HUES6 (cell line): ENCODE results near the gene TSC2.
"Not testable (repeated sequence)": the region's sequence is repeated elsewhere in the genome, so short reads cannot be mapped to it uniquely, and the experiment has no call there.

ENCODE experiments used
- H3K27ac ChIP-seq: 2 replicates; pipeline ENCODE4 v1.7.0; 2013; ENCODE audit warnings: low read depth, mild to moderate bottlenecking, low read length, inconsistent platforms
- H3K27me3 ChIP-seq: 2 replicates; pipeline ENCODE4 v1.6.1; 2013; ENCODE audit warnings: low read length; ENCODE audit not compliant: control insufficient read depth, insufficient read depth
- H3K36me3 ChIP-seq: 2 replicates; pipeline ENCODE4 v1.6.1; 2013; ENCODE audit warnings: low read length; ENCODE audit not compliant: control insufficient read depth, insufficient read depth
- H3K4me1 ChIP-seq: 2 replicates; pipeline ENCODE4 v1.6.1; 2013; ENCODE audit warnings: low read length; ENCODE audit not compliant: control insufficient read depth, insufficient read depth
- H3K4me3 ChIP-seq: 2 replicates; pipeline ENCODE4 v1.5.1; 2013; ENCODE audit warnings: low read depth, low read length
- H3K9ac ChIP-seq: one replicate; pipeline ENCODE4 v1.6.1; 2013; ENCODE audit warnings: mild to moderate bottlenecking, low read length
- H3K9me3 ChIP-seq: 2 replicates; pipeline ENCODE4 v1.6.1; 2013; ENCODE audit warnings: low read depth, low read length; ENCODE audit not compliant: control insufficient read depth, insufficient read depth

The TSC2 gene

DNA sequence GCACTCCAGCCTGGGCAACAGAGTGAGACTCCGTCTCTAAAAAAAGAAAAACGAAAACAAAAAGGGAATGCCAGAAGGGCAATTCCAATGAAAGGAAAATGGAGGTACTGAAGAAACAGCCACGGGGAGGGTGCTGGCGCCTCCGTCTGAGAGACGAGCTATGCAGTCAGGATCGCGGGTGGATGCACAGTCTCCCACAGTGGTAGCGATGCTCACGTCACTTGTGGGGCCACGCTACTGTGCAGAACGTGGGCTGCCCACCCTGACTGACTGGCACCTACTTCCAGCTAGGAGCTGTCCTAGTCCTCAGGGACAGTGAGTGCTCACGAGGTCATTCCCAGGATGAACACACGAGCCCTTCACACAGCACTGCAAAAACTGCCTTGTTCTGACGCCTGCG is 53.8 kb downstream of the TSC2 start:
- H3K4me3 ChIP-seq, H3K4me1 ChIP-seq, H3K27ac ChIP-seq, H3K27me3 ChIP-seq, H3K9me3 ChIP-seq, H3K9ac ChIP-seq: not testable (repeated sequence)
- H3K36me3 ChIP-seq, result peaks cover 50% of the 10 kb centered on the region

DNA sequence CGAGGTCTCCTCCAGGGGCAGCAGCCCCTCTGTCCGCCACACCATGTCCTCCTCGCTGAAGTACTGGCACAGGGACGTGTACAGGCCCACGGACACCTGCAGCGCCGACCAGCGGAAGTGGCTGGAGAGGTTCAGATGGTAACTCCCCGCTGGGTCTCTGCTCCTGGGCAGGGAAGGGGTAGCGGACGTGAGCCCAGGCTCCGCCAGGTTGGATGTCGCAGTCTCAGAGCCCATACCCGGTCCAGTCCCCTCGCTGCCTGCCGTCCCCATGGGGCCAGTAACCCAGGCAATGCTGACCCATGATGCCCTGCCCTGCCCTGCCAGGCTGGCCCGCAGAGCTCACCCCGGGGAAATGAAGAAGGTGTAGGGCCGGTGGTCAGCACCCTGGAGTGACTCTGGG is 54.7 kb downstream of the TSC2 start:
- H3K36me3 ChIP-seq, result peaks cover 45% of the 10 kb centered on the region
- no peaks in the 10 kb centered on the region for H3K27me3 ChIP-seq
- H3K9me3 ChIP-seq, result no peaks in the 10 kb centered on the region
- H3K27ac ChIP-seq, result no peak overlapping the region
- no peak overlapping the region for H3K9ac ChIP-seq
- no peaks in the 10 kb centered on the region for H3K4me1 ChIP-seq
- no peak overlapping the region for H3K4me3 ChIP-seq

DNA sequence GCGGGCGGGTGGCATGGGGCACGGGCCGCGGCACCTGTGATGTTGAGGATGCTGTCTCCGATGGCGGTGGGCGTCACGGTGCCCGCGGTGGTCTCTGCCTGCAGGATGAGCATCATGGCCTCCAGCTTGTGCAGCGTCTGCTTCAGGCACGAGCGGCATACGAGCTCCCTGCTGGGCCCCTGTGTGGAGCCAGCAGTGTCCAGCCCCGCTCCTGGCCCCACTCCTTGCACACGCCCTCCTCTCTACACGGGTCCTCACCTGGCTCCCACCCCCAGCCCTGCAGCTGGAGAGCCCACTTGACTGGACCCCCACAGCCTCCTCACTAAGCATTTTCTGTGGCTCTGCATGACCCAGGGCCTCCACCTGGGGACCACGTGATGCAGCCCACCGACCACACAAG is 56.7 kb downstream of the TSC2 start:
- H3K27ac ChIP-seq, H3K9me3 ChIP-seq, H3K4me1 ChIP-seq, H3K9ac ChIP-seq, H3K27me3 ChIP-seq, H3K4me3 ChIP-seq: not testable (repeated sequence)
- peaks cover 53% of the 10 kb centered on the region for H3K36me3 ChIP-seq

DNA sequence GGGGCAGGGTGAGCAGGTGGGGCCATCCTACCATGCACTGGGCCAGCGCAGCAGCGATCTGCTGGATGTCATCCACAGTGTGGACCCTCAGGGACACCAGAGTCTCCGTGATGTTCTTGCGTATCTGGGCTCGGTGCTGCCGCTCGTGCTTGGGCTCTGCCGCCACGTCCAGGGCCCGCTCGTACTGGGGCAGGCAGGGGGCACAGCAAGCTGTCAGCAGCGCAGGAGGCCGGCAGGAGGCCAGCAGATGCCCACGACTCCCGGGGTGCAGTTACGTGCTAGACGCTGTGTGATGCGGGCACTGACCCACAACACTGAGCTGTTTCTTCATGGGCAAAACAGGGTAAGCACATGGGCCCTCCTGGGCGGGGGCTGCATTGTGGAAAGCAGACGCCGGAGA is 57.5 kb downstream of the TSC2 start:
- H3K9me3 ChIP-seq, H3K9ac ChIP-seq, H3K4me3 ChIP-seq, H3K27me3 ChIP-seq, H3K4me1 ChIP-seq, H3K27ac ChIP-seq: not testable (repeated sequence)
- peaks cover 49% of the 10 kb centered on the region for H3K36me3 ChIP-seq

DNA sequence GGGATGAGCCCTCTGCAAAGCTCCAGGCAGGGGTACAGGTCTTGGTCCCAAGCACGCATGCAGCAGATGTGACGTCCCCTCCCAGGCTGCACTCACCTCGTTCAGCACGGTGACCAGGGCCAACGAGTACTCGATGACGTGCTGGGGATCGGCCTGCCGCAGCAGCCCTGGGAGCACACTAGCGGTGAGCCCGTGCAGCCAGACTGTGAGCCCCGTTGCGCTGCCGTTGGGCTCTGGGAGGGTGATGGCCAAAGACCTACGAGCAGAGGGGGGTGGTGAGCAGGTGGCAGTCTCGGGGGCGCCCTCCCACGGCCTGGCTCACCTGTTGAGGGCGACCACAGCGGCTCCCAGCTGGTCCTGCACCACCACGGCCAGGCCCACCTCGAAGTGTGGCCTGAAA is 58.0 kb downstream of the TSC2 start:
- not testable (repeated sequence) for H3K9me3 ChIP-seq, H3K9ac ChIP-seq, H3K4me3 ChIP-seq, H3K27ac ChIP-seq, H3K27me3 ChIP-seq, H3K4me1 ChIP-seq
- H3K36me3 ChIP-seq, result peaks cover 47% of the 10 kb centered on the region

DNA sequence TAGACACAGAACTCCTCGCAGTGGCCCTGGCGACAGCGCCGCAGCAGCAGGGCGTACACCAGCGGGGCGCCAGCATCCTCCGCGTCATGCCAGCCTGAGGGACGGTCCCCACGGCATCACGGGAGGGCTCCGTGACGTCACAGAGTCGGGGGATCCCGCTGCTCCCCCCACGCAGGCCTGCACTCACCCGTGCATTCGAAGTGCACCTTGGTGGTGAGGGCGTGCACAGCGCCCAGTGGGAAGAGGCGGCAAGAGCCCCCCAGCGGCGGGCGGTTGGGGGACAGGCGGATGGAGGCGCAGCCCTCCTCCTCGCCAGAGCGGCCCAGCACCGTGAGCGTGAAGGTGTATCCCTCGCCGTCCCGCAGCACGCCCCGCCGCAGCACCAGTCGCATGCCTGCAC is 58.4 kb downstream of the TSC2 start:
- not testable (repeated sequence) for H3K27me3 ChIP-seq, H3K27ac ChIP-seq, H3K4me3 ChIP-seq, H3K4me1 ChIP-seq, H3K9me3 ChIP-seq, H3K9ac ChIP-seq
- H3K36me3 ChIP-seq, result peaks cover 50% of the 10 kb centered on the region

DNA sequence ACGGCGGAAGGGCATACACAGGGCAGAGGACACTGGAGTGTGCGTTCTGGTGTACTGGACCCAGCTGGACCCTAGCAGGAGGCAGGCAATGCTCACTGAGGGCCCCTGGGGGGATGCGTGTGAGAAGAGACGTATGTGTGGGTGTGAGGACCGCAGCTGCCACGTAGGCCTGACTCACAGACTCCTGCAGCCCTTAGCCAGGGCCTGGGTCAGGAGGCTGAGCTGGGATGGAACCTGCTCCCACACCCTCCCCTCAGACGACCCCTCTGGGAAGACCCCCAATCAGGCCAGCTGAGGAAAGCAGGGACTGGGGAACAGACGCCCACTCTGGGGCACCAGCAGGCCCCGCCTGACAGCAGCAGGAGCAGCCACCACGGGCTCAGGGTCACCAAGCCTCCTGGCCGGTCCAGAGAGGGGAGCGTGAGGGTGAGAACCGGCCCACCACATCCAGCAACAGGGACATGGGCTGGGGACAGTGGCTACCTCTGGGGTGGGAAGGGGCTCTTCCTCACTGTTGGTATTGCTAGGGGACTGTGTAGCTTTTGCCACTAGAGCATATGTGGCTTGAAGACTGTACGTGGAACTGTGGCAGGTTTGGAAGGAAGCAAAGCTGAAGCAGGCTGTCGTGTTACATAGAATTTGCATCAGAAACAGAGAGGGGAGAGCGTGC is 59.5 kb downstream of the TSC2 start:
- H3K9me3 ChIP-seq, H3K27ac ChIP-seq, H3K4me3 ChIP-seq, H3K27me3 ChIP-seq, H3K4me1 ChIP-seq, H3K9ac ChIP-seq: not testable (repeated sequence)
- peaks cover 45% of the 10 kb centered on the region for H3K36me3 ChIP-seq

DNA sequence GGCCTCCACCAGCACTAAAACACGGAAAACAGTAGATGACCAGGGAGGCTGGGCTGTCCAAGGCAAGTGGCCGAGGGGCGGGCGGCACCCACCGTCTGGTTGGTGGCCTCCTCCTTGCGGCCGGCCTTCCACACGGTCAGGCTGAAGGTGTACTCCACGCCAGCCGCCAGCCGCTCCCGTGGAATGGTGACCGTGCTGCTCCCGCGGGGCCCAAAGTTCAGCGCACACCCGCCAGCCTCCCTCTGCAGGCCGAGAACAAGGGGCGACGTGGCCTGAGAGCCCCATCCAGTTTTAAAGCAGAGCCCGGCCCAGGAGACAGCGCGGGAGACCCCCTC is 60.0 kb downstream of the TSC2 start:
- not testable (repeated sequence) for H3K4me3 ChIP-seq, H3K4me1 ChIP-seq, H3K27me3 ChIP-seq, H3K9ac ChIP-seq, H3K27ac ChIP-seq, H3K9me3 ChIP-seq
- H3K36me3 ChIP-seq, result peaks cover 42% of the 10 kb centered on the region

DNA sequence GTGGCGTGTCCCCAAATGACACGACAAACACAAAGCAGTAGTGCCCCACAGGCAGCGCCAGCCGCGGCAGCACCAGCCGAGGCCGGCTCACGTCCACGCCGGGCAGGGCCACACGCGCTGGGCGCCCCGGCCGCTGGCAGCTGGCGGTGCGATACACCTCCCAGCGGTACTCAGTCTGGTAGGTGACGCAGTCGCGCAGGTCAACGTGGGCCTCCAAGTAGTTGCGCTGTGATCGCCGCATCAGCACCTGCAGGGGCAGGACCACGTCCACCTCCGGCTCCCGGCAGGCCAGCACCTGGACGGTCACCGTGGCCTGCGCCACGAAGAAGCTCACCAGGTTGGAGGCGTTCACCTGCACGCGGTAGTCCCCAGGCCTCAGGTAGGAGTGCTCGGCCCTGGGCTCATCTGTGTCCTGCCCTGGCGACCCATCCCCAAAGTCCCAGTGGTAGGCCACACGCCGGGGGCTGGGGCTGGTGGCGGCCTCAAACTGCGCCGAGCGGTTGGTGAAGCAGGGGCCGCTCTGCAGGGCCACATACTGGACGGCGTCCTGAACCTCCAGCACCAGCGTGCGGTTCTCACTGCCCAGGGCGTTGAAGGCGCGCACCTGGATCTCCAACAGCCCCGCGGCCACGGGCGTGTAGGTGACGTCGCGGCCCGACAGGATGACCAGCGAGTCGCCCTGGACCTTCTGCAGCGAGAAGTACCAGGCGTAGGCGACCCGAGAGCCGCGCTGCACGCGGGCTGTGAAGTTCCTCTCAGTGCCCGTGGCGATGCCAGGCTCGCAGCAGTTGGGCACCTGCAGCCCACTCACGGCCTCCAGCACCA is 60.9 kb downstream of the TSC2 start:
- not testable (repeated sequence) for H3K4me3 ChIP-seq, H3K4me1 ChIP-seq, H3K27ac ChIP-seq, H3K27me3 ChIP-seq, H3K9ac ChIP-seq, H3K9me3 ChIP-seq
- peaks cover 42% of the 10 kb centered on the region for H3K36me3 ChIP-seq

DNA sequence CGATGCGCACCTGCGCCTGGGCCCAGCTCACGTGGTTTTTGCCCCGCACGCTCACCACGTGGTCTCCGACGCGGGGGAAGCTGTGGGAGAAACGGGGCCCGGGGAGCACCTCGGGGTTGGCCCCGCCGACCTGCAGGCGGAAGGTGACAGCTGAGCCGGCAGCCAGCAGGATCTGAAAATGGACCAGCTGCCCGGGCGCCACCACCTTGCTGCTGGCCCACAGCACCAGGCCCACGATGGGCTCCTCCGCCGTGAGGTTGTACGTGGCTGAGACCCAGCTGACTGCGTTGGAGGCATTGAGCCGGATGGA is 61.4 kb downstream of the TSC2 start:
- H3K4me1 ChIP-seq, H3K27ac ChIP-seq, H3K4me3 ChIP-seq, H3K27me3 ChIP-seq, H3K9ac ChIP-seq, H3K9me3 ChIP-seq: not testable (repeated sequence)
- H3K36me3 ChIP-seq, result peaks cover 43% of the 10 kb centered on the region

DNA sequence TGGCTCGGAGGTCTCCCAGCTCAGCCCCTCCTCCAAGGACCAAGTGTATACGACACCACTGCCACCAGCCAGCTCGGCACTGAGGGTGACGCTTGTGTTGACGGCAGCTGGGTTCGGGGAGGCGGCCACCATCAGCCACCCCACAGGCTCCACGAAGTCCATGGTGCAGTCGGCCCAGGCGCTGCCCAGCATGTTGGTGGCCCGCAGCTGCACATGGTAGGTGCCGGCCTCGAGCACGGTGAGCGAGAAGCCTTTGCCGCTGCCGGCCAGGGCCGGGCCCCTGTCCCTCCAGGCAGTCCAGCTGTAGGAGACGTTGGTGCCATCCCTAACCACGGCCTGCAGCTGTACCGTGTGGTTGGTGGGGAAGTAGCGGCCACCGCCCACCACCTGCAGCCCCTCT is 62.1 kb downstream of the TSC2 start:
- H3K4me1 ChIP-seq, H3K9ac ChIP-seq, H3K9me3 ChIP-seq, H3K4me3 ChIP-seq, H3K27me3 ChIP-seq, H3K27ac ChIP-seq: not testable (repeated sequence)
- peaks cover 43% of the 10 kb centered on the region for H3K36me3 ChIP-seq
